Smooth muscle cell (in vitro differentiated cells): Measurements from ENCODE around the gene PRPSAP2. TPM values are rescaled to one million over a fixed set of nuclear protein-coding genes. Genes with fewer than 3 reads are reported as not detected.

Experiments
- DNase-seq: peaks from one replicate; lab custom pipeline; 2025; ENCODE audit not compliant: unreplicated experiment; lab: John Stamatoyannopoulos, UW
- H2AFZ ChIP-seq: fragments of 200-600 bp; sonication (generic); 2 replicates; pipeline ENCODE4 v1.6.0; 2016; ENCODE audit warnings: antibody characterized with exemption, low read depth, mild to moderate bottlenecking
- H3F3A ChIP-seq: fragments of 200-600 bp; sonication (generic); 2 replicates; pipeline ENCODE4 v1.6.0; 2017; ENCODE audit warnings: antibody characterized with exemption, low read depth
- H3K27ac ChIP-seq: fragments of 200-600 bp; sonication (generic); 2 replicates; pipeline ENCODE4 v1.5.1; 2016; ENCODE audit warnings: low read depth, mild to moderate bottlenecking
- H3K27me3 ChIP-seq: fragments of 200-600 bp; sonication (generic); 2 replicates; pipeline ENCODE4 v1.6.1; 2016; ENCODE audit warnings: low read depth, mild to moderate bottlenecking
- H3K36me3 ChIP-seq: fragments of 200-600 bp; sonication (generic); 2 replicates; pipeline ENCODE4 v1.5.1; 2016; ENCODE audit warnings: low read depth
- H3K4me1 ChIP-seq: fragments of 200-600 bp; sonication (generic); 2 replicates; pipeline ENCODE4 v1.5.1; 2016; ENCODE audit warnings: low read depth
- H3K4me2 ChIP-seq: fragments of 200-600 bp; sonication (generic); 2 replicates; pipeline ENCODE4 v1.6.0; 2016; ENCODE audit warnings: mild to moderate bottlenecking
- H3K4me3 ChIP-seq: fragments of 200-600 bp; sonication (generic); 2 replicates; pipeline ENCODE4 v1.5.1; 2016; ENCODE audit warnings: mild to moderate bottlenecking
- H3K79me2 ChIP-seq: fragments of 200-600 bp; sonication (generic); 2 replicates; pipeline ENCODE4 v1.6.0; 2016; ENCODE audit warnings: low read depth, mild to moderate bottlenecking
- H3K9ac ChIP-seq: fragments of 200-600 bp; sonication (generic); 2 replicates; pipeline ENCODE4 v1.6.0; 2016; ENCODE audit warnings: low read depth
- H3K9me3 ChIP-seq: fragments of 200-600 bp; sonication (generic); replicated peaks from 2 replicates; pipeline ENCODE4 v1.5.1; 2016; ENCODE audit warnings: low read depth
- H4K20me1 ChIP-seq: fragments of 200-600 bp; sonication (generic); 2 replicates; pipeline ENCODE4 v1.6.0; 2016; ENCODE audit warnings: low read depth
- CTCF ChIP-seq: fragments of 200-600 bp; sonication (generic); IDR thresholded peaks from 2 replicates; pipeline ENCODE4 v1.5.1; 2017; ENCODE audit warnings: borderline replicate concordance, mild to moderate bottlenecking, antibody characterized with exemption; ENCODE audit not compliant: insufficient read depth, poor library complexity, severe bottlenecking
- WGBS: methylation state at CpG from one replicate; pipeline ENCODE4 v1.1.7; 2016; ENCODE audit warnings: low lambda C conversion rate; 5-methylcytosine and 5-hydroxymethylcytosine counted together
- polyA plus RNA-seq: library from polyadenylated mRNA; unstranded; fragments of >200 nt; fragmentation: Nextera tagmentation; extraction: Ambion mirVana; gene quantifications from 2 replicates; pipeline ENCODE4 v1.2.1, GENCODE V29; 2016
- total RNA-seq: library from RNA; depleted of rRNA; stranded (reverse); fragments of >200 nt; gene quantifications from 2 replicates; pipeline ENCODE4 v1.2.3, GENCODE V29; 2014

The PRPSAP2 gene
- total and polyA plus RNA-seq, 2 experiments from 2014 or later, result 24.0 to 39.8 TPM

- H3K27me3 ChIP-seq, result no peaks in the 10 kb centered on the region
- peak overlapping the region; percentile 63 for H3K9ac ChIP-seq
- H3K27ac ChIP-seq, result peak overlapping the region; percentile 73
- peak overlapping the region; percentile 92 for H3K4me2 ChIP-seq
- 2% methylated on average over 29 of the region's 29 CpGs for WGBS
- peaks cover 8% of the 10 kb centered on the region for H3K4me1 ChIP-seq
- H3F3A ChIP-seq, result no peaks in the 10 kb centered on the region
- H4K20me1 ChIP-seq, result no peaks in the 10 kb centered on the region
- TF ChIP-seq CTCF, result no peak
- peaks cover 15% of the 10 kb centered on the region for H3K79me2 ChIP-seq
- peak overlapping the region; percentile 91 for H2AFZ ChIP-seq
- no peaks in the 10 kb centered on the region for H3K9me3 ChIP-seq
- DNase-seq, result peak; percentile 60
- H3K4me3 ChIP-seq, result peak overlapping the region; percentile 63
- H3K36me3 ChIP-seq, result no peaks in the 10 kb centered on the region
Measured at GRCh38 chr17:18855831-18856569, 1.9 kb upstream of the PRPSAP2 start.

GRCh38 chr17:18856570-18856915 lies 1.4 kb upstream of the PRPSAP2 start:
- Histone ChIP-seq H3K79me2 (peaks cover 19% of the 10 kb centered on the region), H3K36me3 (no peaks in the 10 kb centered on the region), H3K27ac (peak overlapping the region; percentile 73), H3F3A (no peaks in the 10 kb centered on the region), H3K9me3 (no peaks in the 10 kb centered on the region), H3K27me3 (no peaks in the 10 kb centered on the region), H3K4me3 (peak overlapping the region; percentile 63), H3K4me2 (peak overlapping the region; percentile 92), H3K4me1 (peaks cover 8% of the 10 kb centered on the region), H3K9ac (peak overlapping the region; percentile 63), H4K20me1 (peaks cover 4% of the 10 kb centered on the region), H2AFZ (peak overlapping the region; percentile 91)
- no peak for DNase-seq
- WGBS, result 19% methylated on average over 7 of the region's 7 CpGs
- no peak for TF ChIP-seq CTCF

- H3K27me3 ChIP-seq, result no peaks in the 10 kb centered on the region
- peak overlapping the region; percentile 49 for H3K27ac ChIP-seq
- H3K4me1 ChIP-seq, result peaks cover 8% of the 10 kb centered on the region
- H2AFZ ChIP-seq, result peak overlapping the region; percentile 95
- H3K9me3 ChIP-seq, result no peaks in the 10 kb centered on the region
- H3K36me3 ChIP-seq, result no peaks in the 10 kb centered on the region
- no peaks in the 10 kb centered on the region for H3F3A ChIP-seq
- TF ChIP-seq CTCF, result no peak
- 21% methylated on average over 12 of the region's 12 CpGs for WGBS
- H3K4me3 ChIP-seq, result peak overlapping the region; percentile 94
- no peak for DNase-seq
- peak overlapping the region; percentile 88 for H3K9ac ChIP-seq
- peaks cover 22% of the 10 kb centered on the region for H4K20me1 ChIP-seq
- H3K79me2 ChIP-seq, result peaks cover 39% of the 10 kb centered on the region
- peak overlapping the region; percentile 90 for H3K4me2 ChIP-seq
Measured at GRCh38 chr17:18858567-18859245, 775 bp downstream of the PRPSAP2 start.
